ENCODE data around the gene IRF4. TPM values are rescaled to one million over a fixed set of nuclear protein-coding genes. Genes with fewer than 3 reads are reported as not detected.

Gene IRF4
- total RNA-seq = 100 to 1,000 TPM; 720 to 924 (median 743) TPM

DNA sequence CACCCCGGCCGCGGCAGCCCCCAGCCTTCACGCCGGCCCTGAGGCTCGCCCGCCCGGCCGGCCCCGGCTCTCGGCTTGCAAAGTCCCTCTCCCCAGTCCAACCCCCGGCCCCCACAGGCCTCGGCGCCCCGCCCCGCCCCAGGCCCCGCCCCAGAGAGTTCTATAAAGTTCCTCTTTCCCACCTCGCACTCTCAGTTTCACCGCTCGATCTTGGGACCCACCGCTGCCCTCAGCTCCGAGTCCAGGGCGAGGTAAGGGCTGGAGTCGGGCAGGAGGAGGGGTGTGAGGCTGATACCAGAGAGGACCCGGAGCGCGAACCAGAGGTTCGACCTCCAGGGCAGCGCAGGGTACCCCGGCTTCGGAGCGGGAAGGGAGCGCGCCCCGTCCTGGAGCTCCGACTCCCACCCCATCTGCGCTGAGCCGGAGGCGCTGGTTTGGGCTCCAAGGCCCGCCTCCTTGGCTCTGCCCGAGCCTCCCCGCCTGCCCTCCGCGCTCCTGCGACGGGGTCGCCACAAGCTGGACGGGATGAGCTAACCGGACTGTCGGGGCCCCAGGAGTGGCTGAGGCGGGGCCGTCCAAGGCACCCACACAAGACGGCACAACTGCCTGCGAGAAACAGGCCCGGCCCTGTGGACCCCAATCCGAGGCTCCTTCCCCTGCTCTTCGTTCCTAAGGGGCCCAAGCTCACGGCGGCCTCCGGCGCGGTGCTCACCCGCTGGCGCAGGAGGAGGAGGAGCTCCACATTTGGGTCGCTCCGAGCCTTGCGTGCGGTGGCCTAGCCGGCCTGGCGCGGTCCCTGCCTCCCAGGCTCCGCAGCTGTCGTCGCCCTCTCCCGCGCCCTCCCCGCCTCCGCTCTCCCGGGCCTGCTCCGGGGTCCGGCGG, at the start of gene IRF4:
TSS of gene IRF4 (plus strand) at position 194 of the 882 bp plus-strand sequence. CDS start 1,401 bp downstream, outside the sequence.
- Mint-ChIP-seq H3K27me3 (ENCODE audit: low read depth) (peaks cover under 1% of the 10 kb centered on the region), H3K36me3 (ENCODE audit: insufficient read depth) (peaks cover 30% of the 10 kb centered on the region), H3K4me3 (peak within 1 kb of the TSS; percentile 96), H3K4me1 (ENCODE audit: low read depth) (peaks cover 44% of the 10 kb centered on the region), H3K9me3 (no peaks in the 10 kb centered on the region)
- DNase-seq (peak; percentile 84), ATAC-seq (peak; percentile 61 to 64)

- no peaks in the 10 kb centered on the region for H3K9me3 Mint-ChIP-seq
- DNase-seq = no peak
- peak in 1 of 2 donors; percentile 42 for ATAC-seq
- no peaks in the 10 kb centered on the region for H3K27me3 Mint-ChIP-seq (ENCODE audit: low read depth)
- H3K4me1 Mint-ChIP-seq (ENCODE audit: low read depth) = peaks cover 37% of the 10 kb centered on the region
- H3K4me3 Mint-ChIP-seq = no peak overlapping the region
- peaks cover 4% of the 10 kb centered on the region for H3K36me3 Mint-ChIP-seq (ENCODE audit: insufficient read depth)
Observed at GRCh38 chr6:341914-342831, 49.4 kb upstream of the IRF4 start.

GRCh38 chr6:342832-343179, 48.7 kb upstream of the IRF4 start:
- H3K9me3 Mint-ChIP-seq = no peaks in the 10 kb centered on the region
- peaks cover 31% of the 10 kb centered on the region for H3K4me1 Mint-ChIP-seq (ENCODE audit: low read depth)
- no peak for ATAC-seq
- DNase-seq = no peak
- H3K27me3 Mint-ChIP-seq (ENCODE audit: low read depth) = no peaks in the 10 kb centered on the region
- no peak overlapping the region for H3K4me3 Mint-ChIP-seq
- H3K36me3 Mint-ChIP-seq (ENCODE audit: insufficient read depth) = peaks cover 7% of the 10 kb centered on the region

DNA sequence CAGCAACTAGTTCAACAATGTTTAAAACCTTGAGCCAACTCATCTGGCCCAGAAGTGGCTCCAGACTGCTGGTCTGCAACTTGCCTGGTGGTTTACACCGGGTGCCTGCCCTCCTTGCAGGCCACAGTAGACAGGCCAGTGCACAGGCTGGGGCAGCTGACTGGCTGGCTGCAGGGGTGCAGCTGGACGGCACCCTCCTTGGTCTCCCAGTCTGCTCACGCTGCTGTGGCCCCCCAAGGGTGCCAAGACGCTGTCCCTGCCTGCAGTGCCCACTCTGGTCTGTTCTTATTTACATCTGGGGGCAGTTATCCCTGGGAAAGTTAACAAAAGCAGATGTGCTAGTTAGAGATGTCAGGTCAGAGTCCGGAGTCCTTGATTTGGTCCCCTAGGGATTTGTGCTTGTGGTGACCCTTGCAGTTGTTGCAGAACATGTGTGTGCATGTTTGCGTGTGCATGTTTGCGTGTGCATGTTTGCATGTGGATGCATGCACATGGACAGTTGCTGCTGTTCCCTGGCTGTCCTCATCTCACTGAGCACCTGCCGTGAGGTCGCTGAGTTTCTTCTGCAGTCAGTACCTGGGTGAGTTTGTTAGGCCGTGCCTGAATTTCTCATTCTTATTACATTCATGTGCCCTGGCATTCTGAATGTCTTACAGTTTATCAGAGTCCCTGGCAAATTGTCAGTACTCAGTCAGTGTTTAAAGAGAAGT, 48.2 kb upstream of the IRF4 start:
- DNase-seq = no peak
- Mint-ChIP-seq H3K36me3 (ENCODE audit: insufficient read depth) (peaks cover 12% of the 10 kb centered on the region), H3K27me3 (ENCODE audit: low read depth) (no peaks in the 10 kb centered on the region), H3K9me3 (no peaks in the 10 kb centered on the region), H3K4me3 (no peak overlapping the region), H3K4me1 (ENCODE audit: low read depth) (peaks cover 26% of the 10 kb centered on the region)
- no peak for ATAC-seq

DNA sequence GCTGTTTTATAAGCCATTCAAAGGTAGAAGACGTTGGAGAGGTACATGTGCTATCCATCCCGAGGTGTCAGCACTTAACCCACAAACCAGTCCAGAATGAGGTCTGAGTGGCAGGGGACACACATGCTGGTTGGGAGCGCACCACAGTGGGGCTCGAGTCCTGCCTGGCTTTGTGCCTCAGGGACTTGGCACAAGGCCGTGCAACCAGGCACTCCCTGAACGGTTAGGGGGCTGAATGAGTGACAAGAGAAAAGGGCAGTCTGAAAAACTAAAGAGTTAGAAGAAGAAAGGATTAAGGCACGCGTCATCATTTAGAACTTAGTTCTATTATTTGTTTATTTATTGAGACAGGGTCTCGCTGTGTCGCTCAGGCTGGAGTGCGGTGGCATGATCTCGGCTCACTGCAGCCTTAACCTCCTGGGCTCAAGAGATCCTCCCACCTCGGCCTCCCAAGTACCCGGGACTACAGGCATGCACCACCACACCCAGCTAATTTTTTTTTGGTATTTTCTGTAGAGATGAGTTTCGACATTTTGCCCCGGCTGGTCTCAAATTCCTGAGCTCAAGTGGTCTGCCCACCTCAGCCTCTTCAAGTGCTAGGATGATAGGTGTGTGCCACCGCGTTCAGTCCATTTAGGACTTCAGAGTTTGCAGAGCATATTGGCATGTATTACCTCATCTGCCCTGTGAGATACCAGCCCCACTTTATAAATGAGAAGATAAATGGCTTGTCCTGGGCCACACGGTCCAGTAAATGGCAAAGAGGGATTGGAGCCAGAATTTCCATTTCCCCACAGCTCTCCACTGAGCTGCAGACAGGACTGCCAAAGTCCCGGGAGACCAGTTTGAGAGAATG, 47.4 kb upstream of the IRF4 start:
- no peak overlapping the region for H3K4me3 Mint-ChIP-seq
- peaks cover 16% of the 10 kb centered on the region for H3K36me3 Mint-ChIP-seq (ENCODE audit: insufficient read depth)
- DNase-seq (no peak), ATAC-seq (no peak)
- peaks cover 19% of the 10 kb centered on the region for H3K4me1 Mint-ChIP-seq (ENCODE audit: low read depth)
- H3K27me3 Mint-ChIP-seq (ENCODE audit: low read depth) = no peaks in the 10 kb centered on the region
- H3K9me3 Mint-ChIP-seq = no peaks in the 10 kb centered on the region

GRCh38 chr6:344816-345340, 46.7 kb upstream of the IRF4 start:
- no peak overlapping the region for H3K4me3 Mint-ChIP-seq
- H3K36me3 Mint-ChIP-seq (ENCODE audit: insufficient read depth) = peaks cover 21% of the 10 kb centered on the region
- no peaks in the 10 kb centered on the region for H3K27me3 Mint-ChIP-seq (ENCODE audit: low read depth)
- ATAC-seq (no peak), DNase-seq (no peak)
- peaks cover 12% of the 10 kb centered on the region for H3K4me1 Mint-ChIP-seq (ENCODE audit: low read depth)
- H3K9me3 Mint-ChIP-seq = no peaks in the 10 kb centered on the region

GRCh38 chr6:345747-346385, 45.7 kb upstream of the IRF4 start:
- Mint-ChIP-seq H3K27me3 (ENCODE audit: low read depth) (no peaks in the 10 kb centered on the region), H3K9me3 (no peaks in the 10 kb centered on the region), H3K36me3 (ENCODE audit: insufficient read depth) (peaks cover 23% of the 10 kb centered on the region), H3K4me1 (ENCODE audit: low read depth) (peaks cover 5% of the 10 kb centered on the region), H3K4me3 (no peak overlapping the region)
- no peak for DNase-seq
- no peak for ATAC-seq

- Mint-ChIP-seq H3K27me3 (ENCODE audit: low read depth) (no peaks in the 10 kb centered on the region), H3K36me3 (ENCODE audit: insufficient read depth) (peaks cover 25% of the 10 kb centered on the region), H3K4me3 (no peak overlapping the region), H3K4me1 (ENCODE audit: low read depth) (peaks cover 4% of the 10 kb centered on the region), H3K9me3 (no peaks in the 10 kb centered on the region)
- DNase-seq (no peak), ATAC-seq (no peak)
Observed at GRCh38 chr6:346386-347030, 45.0 kb upstream of the IRF4 start.

DNA sequence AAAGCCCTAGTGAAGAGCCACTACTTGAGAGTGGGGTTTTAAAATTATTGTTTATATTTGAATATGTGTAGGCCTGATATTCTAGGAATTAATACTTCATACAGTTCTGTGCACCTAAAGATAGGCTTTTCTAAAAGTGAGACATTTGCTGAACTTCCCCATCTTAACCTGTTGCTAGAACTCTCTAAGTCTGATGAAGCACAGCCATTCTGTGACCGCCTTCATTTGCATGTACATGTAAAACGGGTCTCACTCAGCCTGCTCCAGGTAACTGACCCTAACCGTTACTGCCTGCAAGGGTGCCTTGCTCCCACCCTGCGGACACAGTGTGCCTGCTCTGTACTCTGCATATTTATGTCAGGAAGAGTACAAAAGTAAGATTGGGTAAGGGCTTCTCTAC, 44.3 kb upstream of the IRF4 start:
- no peak for ATAC-seq

GRCh38 chr6:347951-348859, 43.3 kb upstream of the IRF4 start:
- Mint-ChIP-seq H3K4me3 (no peak overlapping the region), H3K4me1 (ENCODE audit: low read depth) (no peaks in the 10 kb centered on the region), H3K27me3 (ENCODE audit: low read depth) (no peaks in the 10 kb centered on the region), H3K36me3 (ENCODE audit: insufficient read depth) (peaks cover 27% of the 10 kb centered on the region), H3K9me3 (no peaks in the 10 kb centered on the region)
- DNase-seq (no peak), ATAC-seq (no peak)

More for the DNA sequence above, 44.3 kb upstream of the IRF4 start:
- Mint-ChIP-seq H3K9me3 (no peaks in the 10 kb centered on the region), H3K4me1 (ENCODE audit: low read depth) (no peaks in the 10 kb centered on the region), H3K36me3 (ENCODE audit: insufficient read depth) (peaks cover 27% of the 10 kb centered on the region), H3K27me3 (ENCODE audit: low read depth) (no peaks in the 10 kb centered on the region), H3K4me3 (no peak overlapping the region)
- no peak for DNase-seq

DNA sequence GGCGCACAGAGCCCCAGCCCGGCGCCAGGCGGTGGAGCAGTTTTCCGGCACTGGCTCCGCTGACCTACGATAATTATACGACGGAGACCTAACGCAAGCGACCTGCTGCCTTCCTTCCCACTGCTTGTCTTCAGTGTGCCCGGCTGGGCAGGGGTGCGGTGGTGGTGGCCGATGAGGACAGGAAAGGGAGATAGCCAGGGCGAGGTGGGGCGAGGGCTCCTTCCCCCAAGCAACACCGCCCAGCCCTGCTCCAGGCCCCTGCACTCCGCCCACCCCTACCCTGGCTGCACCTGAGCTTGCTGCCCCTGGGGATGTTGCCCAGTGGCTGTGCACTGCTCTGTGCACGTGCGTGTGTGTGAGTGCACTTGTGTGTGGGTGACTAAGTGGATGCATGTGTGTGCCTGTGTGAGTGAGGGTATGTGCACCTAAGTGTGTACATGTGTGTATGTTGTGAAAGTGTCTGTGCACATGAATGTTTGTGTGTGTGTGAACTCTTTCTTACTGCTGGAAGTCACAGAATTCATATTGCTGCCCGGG, 42.6 kb upstream of the IRF4 start:
- no peaks in the 10 kb centered on the region for H3K4me1 Mint-ChIP-seq (ENCODE audit: low read depth)
- H3K27me3 Mint-ChIP-seq (ENCODE audit: low read depth) = no peaks in the 10 kb centered on the region
- H3K36me3 Mint-ChIP-seq (ENCODE audit: insufficient read depth) = peaks cover 27% of the 10 kb centered on the region
- no peaks in the 10 kb centered on the region for H3K9me3 Mint-ChIP-seq
- no peak for ATAC-seq
- no peak overlapping the region for H3K4me3 Mint-ChIP-seq
- no peak for DNase-seq

All from activated T-cell treated with anti-CD3 and anti-CD28 coated beads, Interleukin-2, amount 50 U/mL, for 4 hours (primary cell).